A549 (cell line): Measurements from ENCODE around the gene MAP1LC3B2.

Experiments used
- BCL3 ChIP-seq: fragments of >200 bp; sonication (Bioruptor Twin); formaldehyde crosslinking; IDR thresholded peaks from 3 replicates; pipeline ENCODE4 v1.6.1; 2016
- CTCF ChIP-seq: fragments of >200 bp; sonication (Bioruptor Twin); formaldehyde crosslinking; IDR thresholded peaks from 3 replicates; pipeline ENCODE4 v1.5.1; 2016
- E2F6 ChIP-seq: IDR thresholded peaks from 2 replicates; pipeline ENCODE4 v1.6.1; 2012; ENCODE audit warnings: low read depth, borderline replicate concordance
- ESRRA ChIP-seq: fragments of 150-350 bp; IDR thresholded peaks from 2 replicates; pipeline ENCODE4 v1.6.1; 2014; ENCODE audit warnings: mild to moderate bottlenecking, low read length, borderline replicate concordance
- HOXA7 ChIP-seq: fragments of 250-450 bp; sonication (Bioruptor Pico); IDR thresholded peaks from 2 replicates; pipeline ENCODE4 v1.5.0; 2020; ENCODE audit warnings: mild to moderate bottlenecking, moderate library complexity
- JUN ChIP-seq, 2 experiments: fragments of >200 bp; sonication (Bioruptor Twin); formaldehyde crosslinking; IDR thresholded peaks; 2 replicates in 1 of 2; 3 replicates in 1 of 2; pipeline ENCODE4 v1.6.1; 2016 to 2017
- MAZ ChIP-seq: fragments of 150-350 bp; IDR thresholded peaks from 2 replicates; pipeline ENCODE4 v1.6.1; 2014; ENCODE audit warnings: antibody characterized with exemption, low read depth, low read length, borderline replicate concordance
- MYC ChIP-seq: IDR thresholded peaks from 2 replicates; pipeline ENCODE4 v1.6.1; 2012; ENCODE audit warnings: mild to moderate bottlenecking, inconsistent platforms, low read length, improper control_type of control experiment, borderline replicate concordance
- NFE2L2 ChIP-seq: fragments of 150-350 bp; conservative IDR thresholded peaks from 2 replicates; pipeline ENCODE4 v1.6.1; 2014; ENCODE audit warnings: low read length
- PBX3 ChIP-seq: IDR thresholded peaks from 2 replicates; pipeline ENCODE4 v1.6.1; 2012
- POLR2A ChIP-seq: IDR thresholded peaks from 2 replicates; pipeline ENCODE4 v1.6.1; 2012; ENCODE audit warnings: mild to moderate bottlenecking, low read length
- RAD21 ChIP-seq, 2 experiments: fragments of >200 bp in 1 of 2; sonication (Bioruptor Twin) in 1 of 2; formaldehyde crosslinking in 1 of 2; IDR thresholded peaks in 1 of 2; conservative IDR thresholded peaks in 1 of 2; 2 replicates in 1 of 2; 3 replicates in 1 of 2; pipeline ENCODE4 v1.6.1; 2012 to 2018; ENCODE audit warnings: inconsistent platforms in 1 of 2
- SMC3 ChIP-seq: fragments of >200 bp; sonication (Bioruptor Twin); formaldehyde crosslinking; IDR thresholded peaks from 3 replicates; pipeline ENCODE4 v1.6.1; 2018; ENCODE audit warnings: inconsistent platforms
- TP53 ChIP-seq: fragments of 250-450 bp; sonication (Bioruptor Pico); IDR thresholded peaks from 2 replicates; pipeline ENCODE4 v1.5.0; 2021; ENCODE audit warnings: mild to moderate bottlenecking, moderate library complexity

- TF ChIP-seq CTCF (no peak), MAZ (no peak), POLR2A (no peak), ESRRA (no peak), HOXA7 (no peak), BCL3 (no peak), E2F6 (no peak), SMC3 (no peak), JUN (IDR thresholded peaks at IDR 0.05) (no peak), PBX3 (no peak), MYC (no peak), TP53 (CRISPR knock-in tag) (no peak), RAD21 (conservative IDR thresholded peaks at IDR 0.05 in 1 of 2, IDR thresholded peaks at IDR 0.05 in 1 of 2) (no peak), NFE2L2 (no peak)
These were observed 51.9 kb downstream of the MAP1LC3B2 start for GRCh38 chr12:116610971-116611541.
